ENCODE measurements around the gene RNF14.

RNF14 gene

GRCh38 chr5:141947316-141947715 lies 21.6 kb upstream of the RNF14 start:
- TF ChIP-seq CTCF (IDR thresholded peaks at IDR 0.05; ENCODE audit: control insufficient read depth, insufficient read depth, low read depth, low read length, missing control alignments): no peak
- DNase-seq (ENCODE audit: low read depth): no peak
- no peak overlapping the region for H3K4me3 ChIP-seq (ENCODE audit: control insufficient read depth, low read depth, low read length)

- DNase-seq (ENCODE audit: low read depth): no peak
- TF ChIP-seq CTCF (IDR thresholded peaks at IDR 0.05; ENCODE audit: control insufficient read depth, insufficient read depth, low read depth, low read length, missing control alignments): no peak
- no peak overlapping the region for H3K4me3 ChIP-seq (ENCODE audit: control insufficient read depth, low read depth, low read length)
Measured at GRCh38 chr5:141948812-141949211, 20.1 kb upstream of the RNF14 start.

GRCh38 chr5:141949511-141949910 lies 19.4 kb upstream of the RNF14 start:
- TF ChIP-seq CTCF (IDR thresholded peaks at IDR 0.05; ENCODE audit: control insufficient read depth, insufficient read depth, low read depth, low read length, missing control alignments): no peak
- DNase-seq (ENCODE audit: low read depth): no peak
- no peak overlapping the region for H3K4me3 ChIP-seq (ENCODE audit: control insufficient read depth, low read depth, low read length)

GRCh38 chr5:141950207-141951005 lies 18.5 kb upstream of the RNF14 start:
- no peak overlapping the region for H3K4me3 ChIP-seq (ENCODE audit: control insufficient read depth, low read depth, low read length)
- no peak for DNase-seq (ENCODE audit: low read depth)
- no peak for TF ChIP-seq CTCF (IDR thresholded peaks at IDR 0.05; ENCODE audit: control insufficient read depth, insufficient read depth, low read depth, low read length, missing control alignments)

- no peak overlapping the region for H3K4me3 ChIP-seq (ENCODE audit: control insufficient read depth, low read depth, low read length)
- TF ChIP-seq CTCF (IDR thresholded peaks at IDR 0.05; ENCODE audit: control insufficient read depth, insufficient read depth, low read depth, low read length, missing control alignments): peak; percentile 25
- DNase-seq (ENCODE audit: low read depth): no peak
Measured at GRCh38 chr5:141951332-141951781, 17.5 kb upstream of the RNF14 start.

- DNase-seq (ENCODE audit: low read depth): no peak
Measured at GRCh38 chr5:141952020-141952419, 16.9 kb upstream of the RNF14 start.

More at GRCh38 chr5:141952020-141952419, 16.9 kb upstream of the RNF14 start:
- TF ChIP-seq CTCF (IDR thresholded peaks at IDR 0.05; ENCODE audit: control insufficient read depth, insufficient read depth, low read depth, low read length, missing control alignments): no peak
- H3K4me3 ChIP-seq (ENCODE audit: control insufficient read depth, low read depth, low read length): no peak overlapping the region

Measured in AG09309 (cell line).